HEK293 (cell line): Measurements from ENCODE around the gene FGD3.

Source experiments
- CTCF ChIP-seq: fragments of 450-650 bp; formaldehyde crosslinking; IDR thresholded peaks from 2 replicates; pipeline ENCODE4 v1.5.1; 2016; ENCODE audit warnings: missing biosample characterization, missing genetic modification characterization
- KLF16 ChIP-seq: fragments of 450-650 bp; formaldehyde crosslinking; IDR thresholded peaks from 2 replicates; pipeline ENCODE4 v1.5.1; 2017; ENCODE audit warnings: missing biosample characterization, missing genetic modification characterization
- PBX3 ChIP-seq: sonication (generic); formaldehyde crosslinking; IDR thresholded peaks from 2 replicates; pipeline ENCODE4 v1.8.1; 2022; ENCODE audit warnings: mild to moderate bottlenecking, moderate library complexity, missing genetic modification reagents
- PRDM2 ChIP-seq: fragments of 450-650 bp; formaldehyde crosslinking; IDR thresholded peaks from 2 replicates; pipeline ENCODE4 v1.5.1; 2016; ENCODE audit warnings: missing biosample characterization, missing genetic modification characterization, borderline replicate concordance
- REST ChIP-seq: fragments of 450-650 bp; formaldehyde crosslinking; IDR thresholded peaks from 2 replicates; pipeline ENCODE4 v1.5.1; 2016; ENCODE audit warnings: missing biosample characterization, missing genetic modification characterization
- ZFP37 ChIP-seq: fragments of 450-650 bp; formaldehyde crosslinking; IDR thresholded peaks from 2 replicates; pipeline ENCODE4 v1.5.1; 2016; ENCODE audit warnings: missing biosample characterization, missing genetic modification characterization
- ZNF148 ChIP-seq: fragments of 450-650 bp; formaldehyde crosslinking; IDR thresholded peaks from 2 replicates; pipeline ENCODE4 v1.5.0; 2017; ENCODE audit warnings: missing biosample characterization, missing genetic modification characterization, borderline replicate concordance
- ZNF26 ChIP-seq: fragments of 450-650 bp; formaldehyde crosslinking; IDR thresholded peaks from 2 replicates; pipeline ENCODE4 v1.5.1; 2016; ENCODE audit warnings: missing biosample characterization, missing genetic modification characterization
- ZNF350 ChIP-seq: fragments of 450-650 bp; formaldehyde crosslinking; IDR thresholded peaks from 2 replicates; pipeline ENCODE4 v1.5.0; 2017; ENCODE audit warnings: missing biosample characterization, mild to moderate bottlenecking, missing genetic modification characterization
- ZNF580 ChIP-seq: fragments of 450-650 bp; formaldehyde crosslinking; IDR thresholded peaks from 2 replicates; pipeline ENCODE4 v1.5.1; 2016; ENCODE audit warnings: missing biosample characterization, missing genetic modification characterization
- ZNF776 ChIP-seq: fragments of 450-650 bp; formaldehyde crosslinking; IDR thresholded peaks from 2 replicates; pipeline ENCODE4 v1.5.0; 2017; ENCODE audit warnings: missing biosample characterization, missing genetic modification characterization, borderline replicate concordance
- ZNF777 ChIP-seq: fragments of 450-650 bp; formaldehyde crosslinking; IDR thresholded peaks from 2 replicates; pipeline ENCODE4 v1.5.1; 2017; ENCODE audit warnings: missing biosample characterization, missing genetic modification characterization, borderline replicate concordance
- ZNF785 ChIP-seq: fragments of 450-650 bp; formaldehyde crosslinking; IDR thresholded peaks from 2 replicates; pipeline ENCODE4 v1.5.1; 2016; ENCODE audit warnings: missing biosample characterization, missing genetic modification characterization
- ZNF791 ChIP-seq: fragments of 450-650 bp; formaldehyde crosslinking; IDR thresholded peaks from 2 replicates; pipeline ENCODE4 v1.5.1; 2016; ENCODE audit warnings: missing biosample characterization, missing genetic modification characterization

GRCh38 chr9:93066978-93067603, 119.8 kb downstream of the FGD3 start:
- TF ChIP-seq ZNF350 (no peak), ZNF148 (no peak), ZNF777 (tag by site-specific recombination) (no peak), PBX3 (CRISPR knock-in tag) (no peak), ZNF791 (tag by site-specific recombination) (no peak), ZFP37 (tag by site-specific recombination) (no peak), ZNF26 (tag by site-specific recombination) (no peak), ZNF776 (tag by site-specific recombination) (no peak), CTCF (no peak), KLF16 (no peak), ZNF785 (tag by site-specific recombination) (no peak), ZNF580 (tag by site-specific recombination) (no peak), PRDM2 (no peak), REST (tag by site-specific recombination) (no peak)
